CD1c-positive myeloid dendritic cell (primary cell): ENCODE results near the gene DNM2.
"Not testable (repeated sequence)": the region's sequence is repeated elsewhere in the genome, so short reads cannot be mapped to it uniquely, and the experiment has no call there.

Source experiments
- DNase-seq: peaks from one replicate; pipeline ENCODE4 v3.0.0-alpha.2; 2016; ENCODE audit errors: extremely low spot score

The DNM2 gene

DNA sequence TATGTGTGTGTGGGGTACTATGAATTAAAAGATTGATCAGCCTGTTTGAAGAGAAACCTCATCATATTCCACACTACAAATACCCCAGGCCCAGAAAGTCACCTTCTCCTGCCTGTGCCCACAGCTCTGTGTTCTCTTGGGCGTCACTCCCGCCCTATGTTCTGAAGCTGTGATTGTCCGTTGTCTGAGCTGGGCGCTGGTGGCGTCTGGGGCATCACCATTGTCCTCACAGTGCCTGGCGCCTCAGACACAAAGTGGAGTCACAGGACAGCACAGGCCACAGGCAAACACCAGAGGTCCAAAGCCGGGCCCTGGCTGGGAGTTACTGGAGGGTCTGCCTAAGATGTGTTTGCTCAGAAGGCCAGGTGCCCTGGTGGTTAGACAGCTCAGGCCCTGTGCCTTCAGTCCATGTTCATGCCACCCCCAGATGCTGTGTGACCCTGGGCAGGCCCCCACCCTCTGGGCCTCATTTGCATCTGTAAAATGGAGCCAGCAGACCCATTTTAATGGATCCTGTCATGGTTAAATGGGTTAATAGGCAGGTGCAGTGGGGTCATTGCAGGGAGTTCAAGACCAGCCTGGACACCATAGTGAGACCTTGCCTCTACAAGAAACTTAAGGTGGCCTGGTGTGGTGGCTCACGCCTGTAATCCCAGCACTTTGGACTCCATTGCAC, 34.5 kb downstream of the DNM2 start:
- DNase-seq = no peak

DNA sequence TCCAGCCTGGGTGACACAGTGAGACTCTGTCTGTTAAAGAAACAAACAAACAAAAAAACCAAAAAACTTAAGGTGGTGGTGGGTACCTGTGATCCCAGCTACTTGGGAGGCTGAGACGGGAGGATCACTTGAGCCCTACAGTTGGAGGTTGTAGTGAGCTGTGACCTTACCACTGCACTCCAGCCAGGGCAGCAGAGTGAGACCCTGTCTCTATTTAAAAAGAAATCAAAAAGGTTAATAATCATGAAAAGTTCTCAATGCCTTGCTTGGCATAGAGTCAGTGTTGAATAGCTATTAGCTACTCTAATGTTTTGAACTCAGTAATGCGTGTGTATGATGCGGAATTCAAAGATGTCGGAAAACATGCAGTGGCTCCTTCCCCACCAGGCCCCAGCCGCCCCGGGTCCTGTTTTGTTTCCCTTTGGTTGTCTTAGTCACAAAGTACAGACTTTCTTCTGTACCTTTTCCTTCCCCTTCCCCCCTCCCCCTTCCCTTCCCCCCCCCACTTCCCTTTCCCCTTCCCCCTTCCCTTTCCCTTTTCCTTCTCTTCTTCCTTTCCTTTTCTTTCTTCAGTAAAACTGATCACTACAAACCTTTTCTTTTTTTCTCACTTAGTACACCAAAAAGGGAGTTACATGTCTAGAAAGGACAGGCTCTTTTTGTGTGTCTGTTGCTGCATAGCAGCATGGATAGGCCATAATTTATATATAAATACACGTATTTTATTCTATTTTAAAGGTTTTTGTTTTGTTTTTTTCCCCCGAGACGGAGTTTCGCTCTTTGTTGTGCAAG, 35.2 kb downstream of the DNM2 start:
- DNase-seq = no peak

DNA sequence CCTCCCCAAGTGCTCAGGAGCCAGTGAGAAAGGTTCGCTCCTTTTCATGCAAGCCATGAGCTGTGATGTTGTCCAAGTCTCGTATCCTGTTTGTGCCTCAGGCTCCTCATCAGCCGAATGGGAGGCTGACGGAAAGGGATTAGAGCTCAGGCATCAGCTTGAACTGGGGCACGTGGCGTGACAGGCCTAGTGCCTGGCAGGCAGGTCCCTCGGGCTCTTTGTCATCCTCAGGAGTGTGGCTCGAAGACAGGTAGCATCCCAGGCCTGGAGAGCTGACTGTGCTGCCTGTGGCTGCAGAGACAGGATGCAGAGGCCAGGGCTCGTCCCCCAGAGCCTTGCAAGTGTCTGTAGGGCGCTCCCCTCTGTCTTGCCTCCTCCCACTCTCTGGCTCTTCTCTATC, 38.5 kb downstream of the DNM2 start:
- no peak for DNase-seq

DNA sequence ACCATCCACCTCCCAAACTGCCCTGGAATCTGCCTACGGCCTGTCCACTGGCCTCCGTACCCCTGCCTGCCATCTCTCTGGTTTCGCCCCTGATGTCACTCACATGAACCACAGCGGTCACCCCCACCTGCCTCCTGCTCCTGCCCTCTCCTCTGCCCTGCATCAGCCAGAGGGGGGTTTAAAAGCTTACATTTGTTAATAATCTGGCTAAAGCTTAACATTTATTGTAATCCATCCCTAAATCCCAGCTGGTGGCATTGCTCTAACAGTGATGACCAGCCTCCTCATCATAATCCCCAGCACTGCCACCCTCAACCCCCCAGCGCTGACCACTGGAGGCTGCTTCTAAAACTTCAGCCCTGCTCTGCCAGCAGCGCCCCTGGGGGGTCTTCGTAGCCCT, 38.9 kb downstream of the DNM2 start:
- DNase-seq = no peak

DNA sequence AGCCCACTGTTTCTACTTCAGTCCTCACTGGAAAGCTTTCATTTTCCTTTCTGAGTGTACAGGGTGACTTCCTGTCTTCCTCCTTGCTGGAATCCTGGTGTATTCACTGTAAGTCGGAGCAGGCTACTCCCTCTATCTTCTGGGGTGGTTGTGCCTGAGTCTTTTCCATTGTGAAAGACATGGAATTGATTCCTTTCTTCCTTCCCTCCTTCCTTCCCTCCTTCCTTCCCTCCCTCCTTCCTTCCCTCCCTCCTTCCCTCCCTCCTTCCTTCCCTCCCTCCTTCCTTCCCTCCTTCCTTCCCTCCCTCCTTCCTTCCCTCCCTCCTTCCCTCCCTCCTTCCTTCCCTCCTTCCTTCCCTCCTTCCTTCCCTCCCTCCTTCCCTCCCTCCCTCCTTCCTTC, 40.2 kb downstream of the DNM2 start:
- DNase-seq = not testable (repeated sequence)

DNA sequence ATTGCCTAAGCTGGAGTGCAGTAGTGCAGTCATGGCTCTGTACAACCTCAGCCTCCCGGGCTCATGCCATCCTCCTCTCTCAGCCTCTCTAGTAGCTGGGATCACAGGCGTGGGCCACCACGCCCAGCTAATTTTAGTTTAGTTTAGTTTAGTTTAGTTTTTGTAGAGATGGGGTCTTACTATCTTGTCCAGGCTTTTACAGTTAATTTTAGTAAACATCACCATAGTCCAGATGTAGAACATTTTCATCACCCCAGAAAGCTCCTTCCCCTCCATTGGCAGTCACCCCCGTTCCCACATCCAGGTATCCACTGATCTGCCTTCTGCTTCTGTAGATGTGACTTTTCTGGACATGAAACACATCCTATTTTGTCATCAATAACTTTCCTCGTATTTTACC, 41.1 kb downstream of the DNM2 start:
- no peak for DNase-seq

DNA sequence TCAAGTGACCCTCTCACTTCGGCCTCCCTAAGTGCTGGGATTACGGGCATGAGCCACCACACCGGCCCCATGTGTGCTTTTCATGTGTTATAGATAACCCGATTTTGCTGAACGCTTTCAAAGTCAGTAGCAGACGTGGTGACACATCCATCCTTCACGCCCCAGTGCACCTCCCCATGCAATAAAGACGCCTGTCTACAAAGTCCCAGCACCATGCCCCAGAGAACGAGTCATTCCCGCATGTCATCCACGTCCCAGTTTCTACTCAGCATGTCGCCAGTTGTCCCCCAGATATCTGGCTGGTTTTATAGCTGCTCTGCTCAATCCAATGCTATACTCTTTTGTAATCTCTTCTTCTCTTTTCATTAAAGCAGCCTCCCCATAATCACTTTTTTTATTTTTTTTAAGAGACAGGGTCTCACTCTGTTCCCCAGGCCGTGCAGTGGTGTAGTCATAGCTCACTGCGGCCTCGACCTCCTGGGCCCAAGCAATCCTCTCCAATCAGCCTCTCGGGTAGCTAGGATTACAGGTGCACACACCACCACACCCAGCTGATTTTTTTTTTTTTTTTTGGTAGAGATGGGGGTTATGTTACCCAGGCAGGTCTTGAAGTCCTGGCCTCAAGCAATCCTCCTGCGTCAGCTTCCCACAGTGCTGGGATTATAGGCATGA, 42.5 kb downstream of the DNM2 start:
- no peak for DNase-seq

DNA sequence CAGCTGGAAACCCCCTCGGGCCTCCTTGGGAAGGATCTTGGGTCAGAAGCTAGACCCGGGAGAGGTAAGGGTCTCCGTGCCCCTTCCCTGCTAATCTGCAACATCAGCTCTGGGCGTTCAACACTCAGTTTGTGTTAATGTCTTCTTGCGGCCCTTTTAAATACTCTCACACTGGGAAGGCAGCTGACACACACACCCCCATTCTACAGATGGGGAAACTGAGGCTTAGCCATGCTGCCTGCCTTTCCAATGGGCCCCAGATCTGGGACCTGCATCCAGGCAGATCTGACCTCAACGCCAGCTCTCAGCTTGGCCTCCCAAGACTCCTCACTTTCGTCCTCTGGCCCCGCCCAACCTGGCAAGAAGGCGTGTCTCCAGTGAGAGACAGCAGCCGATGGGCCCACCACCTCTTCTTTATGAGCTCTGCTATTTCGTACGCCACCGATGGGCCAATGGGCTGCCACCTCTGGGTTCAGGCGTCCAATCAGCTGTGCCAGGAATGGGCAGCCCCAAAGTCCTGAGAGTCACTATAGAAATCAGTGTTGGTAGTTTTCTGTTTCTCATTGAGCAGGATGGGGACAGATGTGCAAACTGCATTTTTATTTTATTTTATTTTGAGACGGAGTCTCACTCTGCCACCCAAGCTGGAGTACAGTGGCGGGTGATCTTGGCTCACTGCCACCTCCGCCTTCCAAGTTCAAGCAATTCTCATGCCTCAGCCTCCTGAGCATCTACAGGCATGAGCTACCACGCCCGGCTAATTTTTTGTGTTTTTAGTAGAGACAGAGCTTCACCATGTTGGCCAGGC, 43.8 kb downstream of the DNM2 start:
- no peak for DNase-seq

DNA sequence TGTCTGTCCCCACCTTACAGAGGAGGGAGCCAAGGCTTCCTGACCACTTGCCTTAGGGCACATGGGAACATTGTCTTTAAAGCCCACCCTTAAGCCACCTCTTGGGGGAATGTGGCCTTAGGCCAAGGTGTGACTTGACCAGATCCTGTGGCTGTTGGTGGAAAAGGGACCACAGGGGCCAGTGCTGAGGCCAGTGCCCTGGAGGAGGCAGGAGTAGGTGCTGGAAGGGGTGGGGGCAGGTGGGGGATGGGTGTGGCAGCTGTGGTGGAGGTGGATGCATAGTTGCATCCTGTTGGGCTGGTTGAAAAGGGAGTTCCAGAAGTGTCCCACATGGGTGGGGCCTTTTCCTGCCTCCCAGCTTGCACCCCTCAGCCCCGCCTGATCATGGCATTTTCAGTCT, 44.8 kb downstream of the DNM2 start:
- DNase-seq = no peak

DNA sequence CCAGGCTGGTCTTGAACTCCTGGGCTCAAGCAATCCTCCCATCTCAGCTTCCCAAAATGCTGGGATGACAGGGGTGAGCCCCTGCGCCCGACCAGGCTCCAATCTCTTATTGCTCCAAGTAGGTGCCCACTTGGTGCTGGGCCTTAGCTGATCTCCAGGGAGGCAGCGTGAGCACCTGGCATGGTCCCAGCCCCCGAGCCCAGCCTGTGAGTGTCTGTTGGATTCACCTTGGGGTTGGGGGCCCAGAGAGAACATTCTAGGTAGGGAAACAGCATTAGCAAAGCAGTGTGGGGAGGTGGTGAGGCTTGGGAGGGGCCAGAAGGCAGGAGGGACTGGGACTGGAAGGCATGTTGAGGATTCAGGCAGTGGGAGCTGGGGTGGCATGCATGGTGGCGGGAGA, 45.5 kb downstream of the DNM2 start:
- no peak for DNase-seq

DNA sequence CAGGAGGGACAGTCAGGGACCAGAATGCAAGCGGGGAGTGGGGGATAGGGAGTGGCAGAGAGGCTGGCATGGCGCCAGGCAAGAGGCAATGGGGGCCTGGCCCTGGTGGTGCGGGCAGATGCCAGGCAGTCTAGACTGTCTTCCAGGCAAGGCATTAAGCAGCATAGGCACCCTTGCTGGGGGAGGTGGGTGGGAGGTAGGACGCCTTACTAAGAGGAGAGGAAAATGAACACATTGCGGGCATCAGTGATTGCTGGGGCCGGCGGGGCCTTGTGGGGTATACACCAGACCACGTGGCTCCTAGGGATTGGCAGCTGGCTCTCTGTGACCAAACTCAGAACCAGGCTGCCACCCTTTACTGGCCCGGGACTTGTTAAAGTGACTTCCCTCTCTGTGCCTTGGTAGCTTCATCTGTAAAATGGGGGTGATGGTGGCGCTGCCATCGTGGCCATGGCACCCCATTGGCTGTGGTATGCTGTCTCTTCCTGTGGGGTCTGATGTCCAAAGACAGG, 46.0 kb downstream of the DNM2 start:
- DNase-seq = no peak

DNA sequence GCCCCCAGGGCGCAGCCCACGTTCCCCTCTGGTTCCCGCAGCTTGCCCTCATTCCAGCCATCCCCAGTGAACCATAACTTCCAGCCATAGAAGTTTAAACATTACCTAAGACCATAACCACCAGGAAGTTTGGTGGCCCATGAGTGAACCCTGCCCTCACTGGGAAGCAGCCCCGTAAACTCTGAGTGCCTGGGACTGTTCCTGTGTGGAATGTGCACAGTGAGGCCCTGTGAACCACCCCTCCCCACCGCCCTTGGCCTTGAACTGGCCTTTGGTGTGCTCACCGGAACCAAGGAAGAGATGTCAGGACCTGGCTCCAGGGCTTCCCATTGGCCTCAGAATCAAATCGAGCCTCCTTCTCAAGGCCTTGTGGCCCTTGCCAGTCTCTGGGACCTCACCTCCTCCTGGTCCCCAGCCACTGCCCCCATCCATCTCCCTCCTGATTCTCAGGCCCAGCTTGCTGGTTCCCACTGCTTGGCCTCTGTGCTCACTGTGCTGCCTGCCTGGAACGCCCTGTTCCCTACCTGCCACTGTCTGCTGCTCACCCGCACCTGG, 46.5 kb downstream of the DNM2 start:
- DNase-seq = no peak

DNA sequence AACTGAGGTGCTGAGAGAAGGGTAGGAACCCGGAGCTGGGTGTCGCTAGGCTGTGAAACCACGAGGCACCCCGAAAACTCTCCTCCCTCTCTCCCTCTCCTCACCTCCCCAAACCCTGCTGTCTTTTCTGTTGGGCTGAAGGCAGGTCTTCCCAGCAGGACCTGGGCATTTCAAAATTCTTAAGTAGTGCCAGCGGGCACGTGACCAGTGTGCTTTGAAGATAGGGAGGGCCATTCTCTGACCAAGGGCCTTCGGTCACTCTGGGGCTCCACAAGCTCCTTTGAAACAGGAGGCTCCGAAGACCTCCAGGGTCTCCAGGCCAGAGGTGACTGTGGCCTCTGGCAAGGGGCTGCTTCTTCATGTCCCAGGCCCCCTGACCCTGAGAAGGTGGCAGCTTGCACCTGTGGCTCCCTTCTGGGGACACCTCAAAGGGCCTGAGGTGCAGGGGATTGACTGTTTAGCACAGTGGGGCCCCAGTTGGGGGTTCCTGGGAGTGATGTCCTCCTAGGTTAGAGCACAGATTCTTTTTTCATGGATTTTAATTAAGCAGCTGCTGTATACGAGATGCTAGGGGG, 48.3 kb downstream of the DNM2 start:
- DNase-seq = no peak

DNA sequence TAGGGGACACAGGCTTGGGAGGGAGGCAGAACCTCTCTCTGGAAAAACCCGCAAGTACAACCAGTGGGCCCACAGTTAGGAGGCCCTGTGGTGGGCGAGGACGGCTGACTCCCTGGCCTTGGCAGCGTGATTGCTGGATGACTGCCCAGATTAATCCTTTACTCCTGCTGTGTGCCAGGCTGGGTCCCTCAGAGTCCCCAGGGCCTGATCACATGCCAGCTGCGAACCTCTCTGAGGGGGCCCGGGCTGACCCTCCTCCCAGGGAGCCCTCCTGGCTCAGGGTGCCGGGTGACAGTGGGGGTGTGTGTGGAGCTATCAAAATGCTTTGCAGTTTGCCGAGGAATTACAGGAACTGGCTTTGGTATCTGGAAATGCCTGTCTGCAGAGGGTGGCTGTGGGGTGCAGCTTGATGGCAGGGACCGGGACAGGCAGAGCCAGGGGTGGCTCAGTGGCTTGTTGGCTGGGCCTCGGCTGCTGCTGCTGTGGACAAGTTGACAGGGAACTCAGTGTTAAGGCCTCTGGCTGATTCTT, 48.9 kb downstream of the DNM2 start:
- no peak for DNase-seq

DNA sequence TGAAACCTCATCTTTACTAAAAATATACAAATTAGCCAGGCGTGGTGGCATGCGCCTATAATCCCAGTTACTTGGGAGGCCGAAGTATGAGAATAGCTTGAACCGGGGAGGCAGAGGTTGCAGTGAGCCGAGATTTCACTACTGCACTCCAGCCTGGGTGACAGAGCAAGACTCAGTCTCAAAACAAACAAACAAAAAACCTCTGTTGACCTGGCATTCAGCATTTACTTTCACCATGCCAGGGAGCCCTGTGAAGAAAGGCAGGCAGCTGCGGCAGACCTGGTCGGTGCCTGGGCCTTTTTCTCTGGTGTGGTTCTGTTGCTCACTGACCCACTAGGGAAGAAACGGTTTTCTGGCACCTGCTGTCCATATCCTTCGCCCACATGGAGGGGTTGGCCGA, 49.8 kb downstream of the DNM2 start:
- no peak for DNase-seq

DNA sequence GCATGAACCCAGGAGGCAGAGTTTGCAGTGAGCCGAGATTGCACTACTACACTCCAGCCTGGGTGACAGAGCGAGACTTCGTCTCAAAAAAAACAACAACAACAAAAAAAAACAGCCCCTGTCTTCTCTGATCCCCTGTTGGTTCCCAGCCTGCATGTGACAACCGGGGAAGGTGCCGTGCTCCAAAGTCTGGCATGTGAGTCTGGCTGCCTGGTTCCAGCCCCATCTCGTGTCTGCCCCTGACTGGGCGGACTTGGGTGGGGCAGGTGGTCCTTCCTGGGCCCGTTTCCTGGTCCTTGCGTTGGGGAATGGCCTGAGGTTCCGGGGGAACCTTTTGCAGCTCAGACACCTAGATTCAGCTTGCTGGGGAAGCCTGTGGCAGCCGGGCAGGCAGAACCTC, 50.5 kb downstream of the DNM2 start:
- no peak for DNase-seq

DNA sequence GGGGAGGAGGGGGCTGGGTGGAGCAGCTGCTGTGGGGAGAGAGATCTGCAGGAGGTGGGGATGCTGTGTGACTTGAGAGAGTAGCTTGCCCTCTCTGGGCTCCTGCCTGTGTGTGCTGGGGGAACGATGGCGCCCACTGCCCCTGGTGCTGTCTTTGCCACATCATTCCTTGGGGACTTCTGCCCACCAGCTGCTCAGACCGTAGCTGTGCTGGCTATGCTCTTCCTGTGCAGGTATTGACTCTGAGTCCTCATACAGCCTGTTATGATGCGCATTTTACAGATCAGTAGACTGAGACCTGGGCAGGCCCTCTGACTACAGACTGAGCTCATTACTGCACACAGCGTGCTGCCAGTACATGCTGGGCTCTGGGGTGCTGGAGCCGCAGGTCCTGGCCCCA, 51.1 kb downstream of the DNM2 start:
- DNase-seq = no peak

DNA sequence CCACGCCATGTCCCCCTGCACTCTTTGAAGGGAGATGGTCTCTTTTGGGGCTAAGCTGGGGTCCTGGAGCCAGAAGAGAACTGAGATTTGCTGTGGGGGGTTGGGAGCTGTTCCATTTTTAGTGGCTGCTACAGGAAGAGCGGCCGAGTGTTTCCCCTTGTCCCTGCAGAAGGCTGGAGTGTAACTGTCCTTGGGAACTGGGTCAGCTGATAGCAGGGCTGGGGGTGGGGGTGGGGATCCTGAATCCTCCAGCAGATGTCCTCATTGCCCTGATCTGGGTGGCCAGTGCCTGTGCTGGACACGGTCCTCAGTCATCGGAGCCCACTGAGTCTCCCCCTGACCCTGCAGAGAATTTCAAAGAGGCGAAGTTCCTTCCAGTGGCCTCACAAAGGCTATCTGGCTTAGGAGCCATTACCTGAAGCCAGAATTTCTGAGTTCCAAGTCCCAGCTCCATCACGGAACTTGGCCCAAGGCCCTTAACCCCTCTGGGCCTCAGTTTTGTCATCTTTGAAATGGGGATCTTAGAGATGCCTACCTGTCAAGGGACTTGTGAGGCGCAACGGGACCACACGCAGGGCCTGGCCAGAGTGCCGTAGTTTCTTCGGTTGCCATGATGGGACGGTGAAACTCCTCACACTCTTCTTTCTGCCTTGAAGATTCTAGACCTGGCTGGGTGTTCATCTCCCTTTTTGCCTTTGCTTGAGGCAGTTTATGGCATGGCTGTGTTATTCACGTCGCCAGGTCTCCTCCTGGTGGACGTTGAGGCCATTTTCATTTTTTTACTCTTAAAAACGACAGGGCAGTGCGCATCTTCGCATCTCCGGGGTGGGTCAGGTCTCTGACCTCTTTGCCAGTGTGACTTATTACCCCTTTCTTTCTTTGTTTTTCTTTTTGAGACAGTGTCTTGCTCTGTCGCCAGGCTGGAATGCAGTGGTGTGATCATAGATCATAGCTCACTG, 51.9 kb downstream of the DNM2 start:
- DNase-seq = peak; percentile 33

DNA sequence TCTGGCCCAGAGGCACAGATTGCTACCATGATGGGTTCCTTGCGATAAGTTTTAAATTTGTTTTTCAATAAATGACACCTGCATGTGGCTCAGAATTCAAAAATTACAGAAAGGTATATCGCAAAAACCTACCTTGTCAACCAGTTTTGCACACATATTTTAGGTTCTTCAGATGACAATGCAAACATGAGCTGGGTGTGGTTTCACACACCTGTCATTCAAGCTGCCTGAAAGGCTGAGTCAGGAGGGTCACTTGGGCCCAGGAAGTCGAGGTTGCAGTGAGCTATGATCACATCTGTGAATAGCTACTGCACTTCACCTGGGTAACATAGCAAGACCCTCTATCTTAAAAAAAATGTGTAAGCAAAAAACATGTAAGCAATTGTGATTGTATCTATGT, 56.1 kb downstream of the DNM2 start:
- no peak for DNase-seq

DNA sequence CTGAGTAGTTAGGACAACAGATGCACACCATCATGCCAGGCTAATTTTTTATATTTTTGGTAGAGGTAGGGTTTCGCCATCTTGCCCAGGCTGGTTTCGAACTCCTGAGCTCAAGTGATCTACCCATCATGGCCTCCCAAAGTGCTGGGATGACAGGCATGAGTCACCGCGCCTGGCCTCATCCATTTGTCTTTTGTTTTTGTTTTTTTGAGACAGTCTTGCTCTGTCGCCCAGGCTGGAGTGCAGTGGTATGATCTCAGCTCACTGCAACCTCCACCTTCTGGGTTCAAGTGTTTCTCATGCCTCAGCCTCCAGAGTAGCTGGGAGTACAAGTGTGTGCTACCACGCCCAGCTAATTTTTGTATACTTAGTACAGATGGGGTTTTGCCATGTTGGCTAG, 57.0 kb downstream of the DNM2 start:
- no peak for DNase-seq
